ENCODE results near the gene CAB39. TPM values are rescaled to one million over a fixed set of nuclear protein-coding genes. Genes with fewer than 3 reads are reported as not detected.
A peak's percentile ranks its signal among the peaks of the same experiment; 100 is the strongest.

The CAB39 gene
- total RNA-seq, 1 donor from 2014 or later, result 57.8 TPM

DNA sequence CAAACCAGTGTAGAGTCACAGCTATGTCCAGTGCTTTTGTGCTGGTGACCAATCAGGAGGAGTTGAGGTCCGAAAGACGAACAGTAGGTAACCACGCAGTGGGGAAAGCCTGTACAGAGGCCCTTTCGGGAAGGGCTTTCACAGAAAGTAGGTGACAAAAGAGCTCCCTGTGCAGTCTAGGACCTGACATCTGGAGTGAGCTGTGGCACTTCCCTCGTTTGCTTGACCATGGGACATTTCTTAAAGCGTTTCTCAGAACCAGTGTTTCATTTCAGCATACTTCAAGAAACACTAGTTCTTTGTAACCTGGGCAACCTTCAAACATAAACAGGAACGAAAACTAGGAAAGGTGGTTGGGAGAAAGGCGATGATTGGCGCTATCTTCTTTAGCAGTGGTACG, 96.4 kb downstream of the CAB39 start:
- TF ChIP-seq, protein P1, sequence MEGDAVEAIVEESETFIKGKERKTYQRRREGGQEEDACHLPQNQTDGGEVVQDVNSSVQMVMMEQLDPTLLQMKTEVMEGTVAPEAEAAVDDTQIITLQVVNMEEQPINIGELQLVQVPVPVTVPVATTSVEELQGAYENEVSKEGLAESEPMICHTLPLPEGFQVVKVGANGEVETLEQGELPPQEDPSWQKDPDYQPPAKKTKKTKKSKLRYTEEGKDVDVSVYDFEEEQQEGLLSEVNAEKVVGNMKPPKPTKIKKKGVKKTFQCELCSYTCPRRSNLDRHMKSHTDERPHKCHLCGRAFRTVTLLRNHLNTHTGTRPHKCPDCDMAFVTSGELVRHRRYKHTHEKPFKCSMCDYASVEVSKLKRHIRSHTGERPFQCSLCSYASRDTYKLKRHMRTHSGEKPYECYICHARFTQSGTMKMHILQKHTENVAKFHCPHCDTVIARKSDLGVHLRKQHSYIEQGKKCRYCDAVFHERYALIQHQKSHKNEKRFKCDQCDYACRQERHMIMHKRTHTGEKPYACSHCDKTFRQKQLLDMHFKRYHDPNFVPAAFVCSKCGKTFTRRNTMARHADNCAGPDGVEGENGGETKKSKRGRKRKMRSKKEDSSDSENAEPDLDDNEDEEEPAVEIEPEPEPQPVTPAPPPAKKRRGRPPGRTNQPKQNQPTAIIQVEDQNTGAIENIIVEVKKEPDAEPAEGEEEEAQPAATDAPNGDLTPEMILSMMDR (IDR thresholded peaks at IDR 0.05; ENCODE audit: insufficient read depth, low read length, poor library complexity, severe bottlenecking), result no peak
- H3K36me3 ChIP-seq (ENCODE audit: control insufficient read depth, insufficient read depth, low read length), result no peaks in the 10 kb centered on the region
- DNase-seq (ENCODE audit: low read depth), result no peak
- no peaks in the 10 kb centered on the region for H3K27me3 ChIP-seq (ENCODE audit: control insufficient read depth, insufficient read depth, low read length)
- H3K4me3 ChIP-seq (ENCODE audit: low read depth, low read length), result no peak overlapping the region

DNA sequence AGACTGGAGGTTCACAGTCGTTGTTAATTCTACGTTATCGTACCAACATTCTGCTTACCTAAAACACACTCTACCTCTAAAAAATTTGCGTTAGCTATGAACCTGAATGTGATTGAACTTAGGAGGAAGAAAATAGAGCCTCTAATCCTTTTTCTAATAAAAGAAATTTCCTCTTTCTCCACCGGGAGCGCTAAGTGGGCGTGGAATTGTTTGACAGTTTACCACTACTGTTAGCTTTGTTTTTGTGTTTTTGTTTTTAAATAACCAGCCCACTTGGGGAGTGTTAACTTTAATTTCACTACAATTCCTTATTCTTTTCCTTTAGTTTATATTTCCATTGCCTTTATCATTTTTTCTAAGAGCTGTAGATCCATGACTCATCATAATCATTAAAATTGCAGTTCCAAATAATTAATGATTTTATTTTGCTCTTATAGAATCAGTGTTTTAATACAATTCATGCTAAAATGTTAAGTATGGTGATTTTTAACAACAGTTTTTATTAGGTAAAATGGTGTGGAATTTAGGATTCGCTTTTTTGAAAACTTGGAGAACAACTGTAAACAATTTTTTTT, 97.1 kb downstream of the CAB39 start:
- Histone ChIP-seq H3K36me3 (ENCODE audit: control insufficient read depth, insufficient read depth, low read length) (no peaks in the 10 kb centered on the region), H3K4me3 (ENCODE audit: low read depth, low read length) (no peak overlapping the region), H3K27me3 (ENCODE audit: control insufficient read depth, insufficient read depth, low read length) (no peaks in the 10 kb centered on the region)
- no peak for DNase-seq (ENCODE audit: low read depth)
- TF ChIP-seq, protein P1 (IDR thresholded peaks at IDR 0.05; ENCODE audit: insufficient read depth, low read length, poor library complexity, severe bottlenecking), result peak; percentile 22

DNA sequence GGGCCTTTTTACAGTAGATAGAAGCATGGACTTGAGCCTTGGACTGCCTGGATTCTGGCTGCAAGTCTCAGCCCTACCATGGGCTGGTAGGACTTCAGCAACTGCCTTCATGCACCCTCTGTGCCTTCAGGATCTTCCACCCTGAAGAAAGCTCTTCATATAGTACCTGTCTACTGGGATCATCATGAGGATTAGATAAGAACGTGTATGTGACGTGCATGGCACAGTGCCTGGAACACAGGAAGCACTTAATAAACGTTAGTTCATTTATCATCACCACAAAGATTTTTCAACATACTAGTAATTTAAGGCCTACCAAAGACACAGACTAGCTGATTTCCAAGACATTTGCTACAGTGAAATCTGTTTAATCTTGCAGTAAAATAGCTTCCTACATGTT, 98.9 kb downstream of the CAB39 start:
- Histone ChIP-seq H3K27me3 (ENCODE audit: control insufficient read depth, insufficient read depth, low read length) (no peaks in the 10 kb centered on the region), H3K4me3 (ENCODE audit: low read depth, low read length) (no peak overlapping the region), H3K36me3 (ENCODE audit: control insufficient read depth, insufficient read depth, low read length) (no peaks in the 10 kb centered on the region)
- DNase-seq (ENCODE audit: low read depth), result no peak
- TF ChIP-seq, protein P1 (IDR thresholded peaks at IDR 0.05; ENCODE audit: insufficient read depth, low read length, poor library complexity, severe bottlenecking), result no peak

DNA sequence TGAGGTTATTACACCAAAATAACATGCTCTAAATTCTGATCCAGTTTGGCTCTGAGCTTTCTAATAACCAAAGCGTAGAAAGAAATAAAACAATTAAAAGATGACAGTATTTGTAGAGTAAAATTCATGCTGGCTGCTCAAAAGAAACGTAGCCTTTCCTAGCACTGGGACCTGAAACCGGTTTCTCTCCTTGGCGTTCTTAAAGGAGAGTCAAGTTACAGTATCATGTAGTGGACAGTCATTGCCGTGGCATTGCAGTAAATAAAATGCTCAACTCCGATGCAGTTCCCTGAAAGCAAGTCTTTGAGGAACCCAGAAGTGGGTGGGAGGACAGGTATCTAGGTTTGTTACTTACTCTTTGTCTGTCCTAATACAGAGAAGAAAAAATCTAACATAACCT, 99.4 kb downstream of the CAB39 start:
- Histone ChIP-seq H3K4me3 (ENCODE audit: low read depth, low read length) (no peak overlapping the region), H3K36me3 (ENCODE audit: control insufficient read depth, insufficient read depth, low read length) (no peaks in the 10 kb centered on the region), H3K27me3 (ENCODE audit: control insufficient read depth, insufficient read depth, low read length) (no peaks in the 10 kb centered on the region)
- TF ChIP-seq, protein P1 (IDR thresholded peaks at IDR 0.05; ENCODE audit: insufficient read depth, low read length, poor library complexity, severe bottlenecking), result no peak
- DNase-seq (ENCODE audit: low read depth), result no peak

DNA sequence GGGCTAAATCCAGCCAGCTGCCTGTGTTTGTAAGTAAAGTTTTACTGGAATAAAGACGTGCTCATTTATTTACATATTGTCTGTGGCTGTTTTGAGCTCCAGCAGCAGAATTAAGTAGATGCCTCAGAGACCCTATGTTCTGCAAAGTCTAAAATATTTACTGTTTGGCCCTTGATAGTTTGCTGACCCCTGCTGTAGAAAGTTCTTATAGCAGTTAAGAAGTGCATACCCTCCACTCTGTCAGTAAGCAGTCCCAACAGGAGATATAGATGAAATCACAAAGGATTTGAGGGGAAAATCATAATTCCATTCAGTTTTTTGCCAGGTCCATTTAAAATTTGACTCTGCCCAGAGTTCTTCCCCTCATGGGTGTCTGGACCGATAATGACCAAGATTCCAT, 102.0 kb downstream of the CAB39 start:
- H3K27me3 ChIP-seq (ENCODE audit: control insufficient read depth, insufficient read depth, low read length), result no peaks in the 10 kb centered on the region
- no peak for DNase-seq (ENCODE audit: low read depth)
- H3K36me3 ChIP-seq (ENCODE audit: control insufficient read depth, insufficient read depth, low read length), result no peaks in the 10 kb centered on the region
- H3K4me3 ChIP-seq (ENCODE audit: low read depth, low read length), result no peak overlapping the region
- TF ChIP-seq, protein P1 (IDR thresholded peaks at IDR 0.05; ENCODE audit: insufficient read depth, low read length, poor library complexity, severe bottlenecking), result peak; percentile 51

DNA sequence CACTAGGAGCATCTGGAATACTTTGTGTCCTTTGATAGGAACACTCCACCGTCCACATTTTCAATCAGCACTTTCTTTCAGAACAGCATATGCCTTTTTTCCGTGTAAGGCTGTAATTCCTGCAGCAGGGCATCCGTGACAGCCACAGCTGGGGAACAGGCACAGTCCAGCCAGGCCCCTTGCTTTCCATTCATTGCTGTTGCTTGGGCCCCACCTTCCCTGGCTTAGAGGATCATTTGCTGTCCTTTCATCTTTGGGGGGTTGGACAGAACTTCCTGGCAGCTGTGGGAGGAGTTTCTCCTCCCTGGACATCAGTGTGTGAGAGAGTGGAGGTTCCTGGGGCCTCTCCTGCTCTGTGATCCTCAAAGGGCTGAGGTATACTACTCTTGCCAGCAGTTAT, 102.4 kb downstream of the CAB39 start:
- no peak overlapping the region for H3K4me3 ChIP-seq (ENCODE audit: low read depth, low read length)
- H3K36me3 ChIP-seq (ENCODE audit: control insufficient read depth, insufficient read depth, low read length), result no peaks in the 10 kb centered on the region
- no peaks in the 10 kb centered on the region for H3K27me3 ChIP-seq (ENCODE audit: control insufficient read depth, insufficient read depth, low read length)
- no peak for DNase-seq (ENCODE audit: low read depth)
- TF ChIP-seq, protein P1 (IDR thresholded peaks at IDR 0.05; ENCODE audit: insufficient read depth, low read length, poor library complexity, severe bottlenecking), result no peak

All from kidney epithelial cell (primary cell).